ENCODE results near the gene PNPT1. TPM values are rescaled to one million over a fixed set of nuclear protein-coding genes. Genes with fewer than 3 reads are reported as not detected.
A peak's percentile ranks its signal among the peaks of the same experiment; 100 is the strongest.

Gene PNPT1
- total and polyA plus RNA-seq, 9 of the 15 experiments (the other 6 are each of a cell fraction or from before 2014, with no cell fraction given), result 46.5 to 104 (median 62.7) TPM

DNA sequence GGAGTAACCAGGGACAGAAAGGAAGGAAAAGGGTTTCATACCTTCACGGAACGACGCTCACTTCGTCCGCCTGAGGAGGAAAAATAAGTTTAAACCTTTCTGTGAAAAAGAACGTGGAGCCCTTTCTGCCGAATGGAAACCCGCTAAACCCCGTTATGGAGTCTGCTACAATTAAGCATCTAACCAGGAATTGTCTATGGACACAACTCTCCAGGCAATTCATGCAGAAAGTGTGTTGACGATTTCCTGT is 75.7 kb downstream of the PNPT1 start (continued):
- TF ChIP-seq, protein P1, sequence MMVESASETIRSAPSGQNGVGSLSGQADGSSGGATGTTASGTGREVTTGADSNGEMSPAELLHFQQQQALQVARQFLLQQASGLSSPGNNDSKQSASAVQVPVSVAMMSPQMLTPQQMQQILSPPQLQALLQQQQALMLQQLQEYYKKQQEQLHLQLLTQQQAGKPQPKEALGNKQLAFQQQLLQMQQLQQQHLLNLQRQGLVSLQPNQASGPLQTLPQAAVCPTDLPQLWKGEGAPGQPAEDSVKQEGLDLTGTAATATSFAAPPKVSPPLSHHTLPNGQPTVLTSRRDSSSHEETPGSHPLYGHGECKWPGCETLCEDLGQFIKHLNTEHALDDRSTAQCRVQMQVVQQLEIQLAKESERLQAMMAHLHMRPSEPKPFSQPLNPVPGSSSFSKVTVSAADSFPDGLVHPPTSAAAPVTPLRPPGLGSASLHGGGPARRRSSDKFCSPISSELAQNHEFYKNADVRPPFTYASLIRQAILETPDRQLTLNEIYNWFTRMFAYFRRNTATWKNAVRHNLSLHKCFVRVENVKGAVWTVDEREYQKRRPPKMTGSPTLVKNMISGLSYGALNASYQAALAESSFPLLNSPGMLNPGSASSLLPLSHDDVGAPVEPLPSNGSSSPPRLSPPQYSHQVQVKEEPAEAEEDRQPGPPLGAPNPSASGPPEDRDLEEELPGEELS (CRISPR knock-in tag; IDR thresholded peaks at IDR 0.05; ENCODE audit: borderline replicate concordance), result no peak
- no peak for TF ChIP-seq CCNT2 (IDR thresholded peaks at IDR 0.05; ENCODE audit: borderline replicate concordance, extremely low read depth, insufficient read length, low read depth, low read length)
- TF ChIP-seq ZNF766 (CRISPR knock-in tag; conservative IDR thresholded peaks at IDR 0.05), result peak; percentile 39; the same call in 1 of the 2 replicates
- TF ChIP-seq RBM39 (optimal IDR thresholded peaks at IDR 0.05; ENCODE audit: low read depth, low read length), result no peak

DNA sequence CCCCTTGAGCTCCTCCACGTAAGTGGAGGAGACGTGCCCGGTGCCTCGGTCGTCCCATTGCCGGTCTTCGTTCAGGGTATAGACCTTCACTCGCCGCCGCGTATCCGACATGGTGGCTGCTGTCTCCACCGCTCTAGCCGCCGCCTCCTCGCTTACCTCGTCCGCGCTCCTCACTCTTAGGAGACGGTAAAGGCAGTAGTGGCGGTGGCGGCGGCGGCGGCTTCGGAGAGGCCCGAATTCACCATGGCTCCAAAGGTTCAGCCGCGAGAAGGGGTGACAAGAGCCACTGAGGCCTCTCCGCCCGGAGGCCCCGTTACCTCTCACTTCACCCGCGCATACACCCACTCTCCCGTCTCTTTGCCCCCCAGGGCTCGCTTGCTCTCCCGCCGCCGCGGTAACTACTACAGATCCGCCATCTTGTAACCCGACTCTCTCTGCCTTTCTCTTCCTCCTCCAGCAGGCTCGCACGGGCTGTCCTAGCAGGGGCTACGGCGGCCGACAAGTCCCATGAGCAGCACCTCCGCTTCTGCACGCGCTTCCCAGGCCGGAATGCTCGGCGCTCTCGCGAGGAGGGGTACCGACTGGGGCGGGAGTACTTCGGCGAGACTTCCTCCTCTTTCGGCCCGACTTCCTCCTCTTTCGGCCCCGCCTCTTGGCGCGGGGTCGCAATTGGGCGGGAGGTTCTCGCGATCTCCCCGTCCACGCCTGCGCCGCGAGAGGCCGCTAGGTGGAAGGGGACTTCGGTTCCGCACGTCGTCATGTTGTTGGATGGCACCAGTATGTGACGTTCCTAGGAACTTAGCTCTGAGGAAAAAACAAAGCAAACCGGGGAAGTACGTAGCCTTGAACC is 76.2 kb downstream of the PNPT1 start, which contains the start of gene PPP4R3B:
PPP4R3B (minus strand) TSS at position 448 of the 850 bp plus-strand sequence; CDS start at position 111, 337 bp downstream.
- DNase-seq (ENCODE audit: extremely low read depth in 1 of 4, low spot score in 3 of 4), result peak; percentile 89 to 99 (median 94)
- intact Hi-C loops (cut with micrococcal nuclease) (loop anchor here (2.0 to 5.0 kb wide), 4 partner anchors 99 to 385 kb away; partner anchors contain the start of genes CCDC88A, CFAP36, CLHC1 and RPS27A), in situ Hi-C loops (cut with MboI) (no loop called here)
- peaks cover 12% of the 10 kb centered on the region; the same call in 1 of the 2 replicates for H4K20me1 ChIP-seq (replicated peaks; ENCODE audit: control insufficient read depth, insufficient read depth, low read length)
- FAIRE-seq, result peak; percentile 99
- peaks cover 6 to 8% of the 10 kb centered on the region in 2 experiments; a peak in 4 of 5 replicates for H3K4me1 ChIP-seq (replicated peaks in 1 of 2; ENCODE audit: control insufficient read depth in 2 of 2, insufficient read depth in 2 of 2, low read length in 2 of 2)
- no peaks in the 10 kb centered on the region for H3K27me3 ChIP-seq (ENCODE audit: control insufficient read depth in 2 of 2, insufficient read depth in 2 of 2, low read length in 2 of 2)
- H3K36me3 ChIP-seq (ENCODE audit: control insufficient read depth, insufficient read depth, low read length), result peaks cover 51% of the 10 kb centered on the region
- H3K27ac ChIP-seq (ENCODE audit: extremely low read depth, low read depth, low read length), result peak within 1 kb of the TSS; percentile 99
- CTCF ChIA-PET (ENCODE audit: low intra/inter-chr PET ratio), result no interaction called here
- ATAC-seq, result peak; percentile 86
- H3K9me1 ChIP-seq (ENCODE audit: control insufficient read depth, insufficient read depth, low read length), result peaks cover 3% of the 10 kb centered on the region
- H3K4me3 ChIP-seq, result peak within 1 kb of the TSS; percentile 98
- TSS peak; percentile 55 for BruUV-seq (replicated peaks)
- peaks cover 96% of the 10 kb centered on the region for H3K79me2 ChIP-seq (ENCODE audit: control insufficient read depth, insufficient read depth, low read length)
- peak within 1 kb of the TSS; percentile 99 for H3K4me2 ChIP-seq (ENCODE audit: insufficient read depth, low read length)
- H2AFZ ChIP-seq (ENCODE audit: low read depth, low read length), result peak within 1 kb of the TSS; percentile 84
- WGBS (ENCODE audit: insufficient coverage, low coverage, missing lambda C conversion rate), result 0% methylated on average over 80 of the region's 82 CpGs
- no peaks in the 10 kb centered on the region for H3K9me3 ChIP-seq (replicated peaks; ENCODE audit: control insufficient read depth, insufficient read depth, low read depth, low read length)
- peak within 1 kb of the TSS; percentile 99 for H3K9ac ChIP-seq (ENCODE audit: insufficient read depth in 1 of 2, low read depth in 2 of 2, low read length in 2 of 2)
- POLR2A ChIA-PET, result interaction anchor here (0.5 to 2.2 kb wide), 11 partner anchors 9 to 1432 kb away, joined by 3 to 11 read pairs (median 4); partner anchors contain the start of gene CFAP36
- TF ChIP-seq, protein P2, sequence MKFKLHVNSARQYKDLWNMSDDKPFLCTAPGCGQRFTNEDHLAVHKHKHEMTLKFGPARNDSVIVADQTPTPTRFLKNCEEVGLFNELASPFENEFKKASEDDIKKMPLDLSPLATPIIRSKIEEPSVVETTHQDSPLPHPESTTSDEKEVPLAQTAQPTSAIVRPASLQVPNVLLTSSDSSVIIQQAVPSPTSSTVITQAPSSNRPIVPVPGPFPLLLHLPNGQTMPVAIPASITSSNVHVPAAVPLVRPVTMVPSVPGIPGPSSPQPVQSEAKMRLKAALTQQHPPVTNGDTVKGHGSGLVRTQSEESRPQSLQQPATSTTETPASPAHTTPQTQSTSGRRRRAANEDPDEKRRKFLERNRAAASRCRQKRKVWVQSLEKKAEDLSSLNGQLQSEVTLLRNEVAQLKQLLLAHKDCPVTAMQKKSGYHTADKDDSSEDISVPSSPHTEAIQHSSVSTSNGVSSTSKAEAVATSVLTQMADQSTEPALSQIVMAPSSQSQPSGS (CRISPR knock-in tag; IDR thresholded peaks at IDR 0.05), result no peak
- TF ChIP-seq SUPT5H (IDR thresholded peaks at IDR 0.05), result peak; percentile 90
- 0 out of 2 replicates have a peak, but pooled peaks have one; percentile 43 for TF ChIP-seq HDAC8 (tag; IDR thresholded peaks at IDR 0.05)
- peak; percentile 71 for TF ChIP-seq ETV5 (CRISPR knock-in tag; IDR thresholded peaks at IDR 0.05; ENCODE audit: low read depth)
- peak; percentile 82; the same call in 1 of the 2 replicates for TF ChIP-seq L3MBTL2 (IDR thresholded peaks at IDR 0.05)
- no peak for TF ChIP-seq ZNF668 (CRISPR knock-in tag; IDR thresholded peaks at IDR 0.05)
- peak; percentile 87; the same call in 1 of the 2 replicates for TF ChIP-seq SRSF3 (IDR thresholded peaks at IDR 0.05; ENCODE audit: insufficient read depth, low read length)
- peak; percentile 39; the same call in 1 of the 2 replicates for TF ChIP-seq TEAD2 (tag; IDR thresholded peaks at IDR 0.05)
- TF ChIP-seq ZNF41 (CRISPR knock-in tag; conservative IDR thresholded peaks at IDR 0.05), result 0 out of 2 replicates have a peak, but pooled peaks have one; percentile 3
- TF ChIP-seq ZFX (CRISPR knock-in tag; IDR thresholded peaks at IDR 0.05), result peak; percentile 94
- TF ChIP-seq NR2F6 (CRISPR knock-in tag; IDR thresholded peaks at IDR 0.05), result 0 out of 2 replicates have a peak, but pooled peaks have one; percentile 47
- TF ChIP-seq, protein P3, sequence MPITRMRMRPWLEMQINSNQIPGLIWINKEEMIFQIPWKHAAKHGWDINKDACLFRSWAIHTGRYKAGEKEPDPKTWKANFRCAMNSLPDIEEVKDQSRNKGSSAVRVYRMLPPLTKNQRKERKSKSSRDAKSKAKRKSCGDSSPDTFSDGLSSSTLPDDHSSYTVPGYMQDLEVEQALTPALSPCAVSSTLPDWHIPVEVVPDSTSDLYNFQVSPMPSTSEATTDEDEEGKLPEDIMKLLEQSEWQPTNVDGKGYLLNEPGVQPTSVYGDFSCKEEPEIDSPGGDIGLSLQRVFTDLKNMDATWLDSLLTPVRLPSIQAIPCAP (CRISPR knock-in tag; IDR thresholded peaks at IDR 0.05; ENCODE audit: borderline replicate concordance), result 0 out of 2 replicates have a peak, but pooled peaks have one; percentile 53

Measured in K562 (cell line).